Right lobe of liver (tissue), 4 donors: Measurements from ENCODE around the gene S100A8.

Experiments
- CTCF ChIP-seq, 4 donors: fragments of 200-600 bp in 3 of 4; fragments of 450-650 bp in 1 of 4; IDR thresholded peaks; one replicate each; pipeline versions ENCODE4 v1.5.1 to v1.8.0; 2016 to 2022; ENCODE audit warnings: antibody characterized with exemption in 4 of 4, mild to moderate bottlenecking in 2 of 4
- POLR2A ChIP-seq: fragments of 450-650 bp; IDR thresholded peaks from one replicate; pipeline ENCODE4 v1.6.1; 2017; ENCODE audit warnings: antibody characterized with exemption, mild to moderate bottlenecking
- donor health status: DM: no; HTN: no; CAD: no.
- donor health status: DM: no; HTN: no; CAD: no.
- donor health status: DM: no; HTN: yes; CAD: no.

GRCh38 chr1:153387001-153387400, 3.9 kb downstream of the S100A8 start:
- TF ChIP-seq CTCF (IDR thresholded peaks at IDR 0.05) = no peak
- TF ChIP-seq POLR2A = no peak
